GM21390 (cell line): ENCODE measurements around the gene MMP20.

Experiments
- ATAC-seq: cut with Tn5 transposase; IDR thresholded peaks from one replicate; pipeline ENCODE4 v1.9.1; 2021; ENCODE audit not compliant: unreplicated experiment

Gene MMP20

GRCh38 chr11:102623998-102624397 is 1.1 kb downstream of the MMP20 start:
- no peak for ATAC-seq

GRCh38 chr11:102623128-102623527 is 2.0 kb downstream of the MMP20 start:
- no peak for ATAC-seq

GRCh38 chr11:102622258-102622657 is 2.9 kb downstream of the MMP20 start:
- no peak for ATAC-seq

- peak; percentile 93 for ATAC-seq
Observed at GRCh38 chr11:102620818-102621561, 4.1 kb downstream of the MMP20 start.

- no peak for ATAC-seq
Observed at GRCh38 chr11:102620179-102620578, 5.0 kb downstream of the MMP20 start.

- ATAC-seq = no peak
Observed at GRCh38 chr11:102617466-102618008, 7.6 kb downstream of the MMP20 start.

- ATAC-seq = no peak
Observed at GRCh38 chr11:102615894-102616432, 9.2 kb downstream of the MMP20 start.

- no peak for ATAC-seq
Observed at GRCh38 chr11:102615077-102615893, 9.8 kb downstream of the MMP20 start.

- ATAC-seq = no peak
Observed at GRCh38 chr11:102614485-102614884, 10.6 kb downstream of the MMP20 start.

- no peak for ATAC-seq
Observed at GRCh38 chr11:102614031-102614430, 11.1 kb downstream of the MMP20 start.

- no peak for ATAC-seq
Observed at GRCh38 chr11:102613450-102613849, 11.7 kb downstream of the MMP20 start.

GRCh38 chr11:102611291-102611690 is 13.8 kb downstream of the MMP20 start:
- ATAC-seq = peak; percentile 45

- ATAC-seq = peak; percentile 38
Observed at GRCh38 chr11:102610200-102610599, 14.9 kb downstream of the MMP20 start.

GRCh38 chr11:102608699-102609098 is 16.4 kb downstream of the MMP20 start:
- ATAC-seq = no peak

GRCh38 chr11:102604875-102605274 is 20.3 kb downstream of the MMP20 start:
- no peak for ATAC-seq

GRCh38 chr11:102604011-102604410 is 21.1 kb downstream of the MMP20 start:
- no peak for ATAC-seq

- no peak for ATAC-seq
Observed at GRCh38 chr11:102603576-102603975, 21.6 kb downstream of the MMP20 start.

- no peak for ATAC-seq
Observed at GRCh38 chr11:102603091-102603490, 22.0 kb downstream of the MMP20 start.

GRCh38 chr11:102600666-102601065 is 24.5 kb downstream of the MMP20 start:
- ATAC-seq = no peak

GRCh38 chr11:102599642-102600261 is 25.4 kb downstream of the MMP20 start:
- peak; percentile 93 for ATAC-seq

- no peak for ATAC-seq
Observed at GRCh38 chr11:102598272-102598671, 26.9 kb downstream of the MMP20 start.
